HG02981 (cell line): ENCODE data around the gene ARHGAP8.

ENCODE experiments used
- ATAC-seq: cut with Tn5 transposase; IDR thresholded peaks from one replicate; pipeline ENCODE4 v1.9.1; 2021; ENCODE audit warnings: mild to moderate bottlenecking, moderate library complexity; ENCODE audit not compliant: unreplicated experiment

Gene ARHGAP8

DNA sequence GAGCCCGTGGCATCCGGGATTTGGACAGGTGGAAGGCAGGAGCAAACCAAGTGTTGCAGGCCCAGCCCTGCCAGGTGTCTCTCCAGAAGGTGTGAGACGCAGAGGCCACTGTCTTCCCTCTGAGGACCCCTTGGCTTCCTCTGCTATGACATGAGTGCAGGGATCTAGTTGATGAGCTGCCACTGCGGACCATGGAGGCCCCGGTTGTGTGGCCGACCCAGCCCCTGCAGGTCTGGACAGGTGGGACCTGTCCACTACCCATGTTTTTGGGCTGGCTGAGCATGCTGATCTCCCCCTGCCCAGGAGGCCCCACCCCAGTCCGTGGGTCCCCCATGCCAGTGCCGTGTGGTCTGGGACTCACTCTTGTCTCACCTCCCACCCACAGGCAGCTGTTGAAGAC lies 27.5 kb upstream of the ARHGAP8 start:
- no peak for ATAC-seq

- no peak for ATAC-seq
Observed at GRCh38 chr22:44726439-44726838, 25.9 kb upstream of the ARHGAP8 start.

GRCh38 chr22:44727148-44727547 lies 25.2 kb upstream of the ARHGAP8 start:
- no peak for ATAC-seq

DNA sequence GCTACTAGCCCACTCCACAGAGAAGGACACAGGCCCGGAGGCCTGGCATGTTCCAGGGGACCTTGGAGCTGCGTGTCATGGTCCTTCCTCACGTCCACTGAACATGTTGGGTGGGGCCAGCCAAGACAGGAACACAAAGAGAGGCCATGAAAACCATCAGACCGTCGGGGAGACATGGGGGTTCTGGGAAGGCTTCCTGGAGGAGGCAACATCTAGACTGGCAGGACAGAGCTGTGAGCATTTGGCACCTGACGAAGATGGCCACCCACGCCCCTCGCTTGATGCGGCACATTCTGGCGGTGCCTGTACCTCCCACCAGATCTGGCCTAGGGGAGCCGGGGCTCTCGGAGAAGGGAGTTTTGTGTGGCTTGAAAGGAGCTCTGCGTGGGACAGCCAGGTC lies 24.7 kb upstream of the ARHGAP8 start:
- no peak for ATAC-seq

DNA sequence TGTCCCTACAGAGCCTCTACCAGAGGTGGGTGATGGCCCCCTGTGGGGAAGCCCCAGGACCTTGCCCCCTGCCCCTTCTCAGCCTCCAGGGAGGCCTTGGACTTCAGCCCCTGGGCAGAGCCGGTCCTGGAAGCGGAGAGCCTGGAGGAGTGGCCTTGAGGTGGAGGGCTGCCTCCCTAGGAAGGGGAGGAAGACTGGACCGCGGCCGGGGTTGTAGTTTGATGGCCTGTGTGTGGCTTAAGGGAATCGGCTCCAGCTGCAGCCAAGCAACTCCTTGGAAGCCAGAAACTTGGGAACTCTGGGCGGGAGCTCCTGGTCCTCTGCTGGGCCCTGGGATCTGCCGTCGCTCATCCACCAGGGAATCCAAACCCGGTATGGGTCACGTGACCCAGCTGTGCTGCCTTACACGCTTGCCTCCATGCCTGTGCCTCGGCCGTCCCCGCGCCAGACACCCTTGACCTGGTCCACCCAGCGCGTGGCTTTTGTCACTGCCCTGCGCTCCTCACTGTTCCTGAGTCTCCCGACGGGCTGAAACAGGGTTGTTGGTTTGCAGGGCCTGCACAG lies 23.5 kb upstream of the ARHGAP8 start:
- ATAC-seq = no peak

- no peak for ATAC-seq
Observed at GRCh38 chr22:44729391-44730021, 22.9 kb upstream of the ARHGAP8 start.

- no peak for ATAC-seq
Observed at GRCh38 chr22:44730022-44730393, 22.4 kb upstream of the ARHGAP8 start.

DNA sequence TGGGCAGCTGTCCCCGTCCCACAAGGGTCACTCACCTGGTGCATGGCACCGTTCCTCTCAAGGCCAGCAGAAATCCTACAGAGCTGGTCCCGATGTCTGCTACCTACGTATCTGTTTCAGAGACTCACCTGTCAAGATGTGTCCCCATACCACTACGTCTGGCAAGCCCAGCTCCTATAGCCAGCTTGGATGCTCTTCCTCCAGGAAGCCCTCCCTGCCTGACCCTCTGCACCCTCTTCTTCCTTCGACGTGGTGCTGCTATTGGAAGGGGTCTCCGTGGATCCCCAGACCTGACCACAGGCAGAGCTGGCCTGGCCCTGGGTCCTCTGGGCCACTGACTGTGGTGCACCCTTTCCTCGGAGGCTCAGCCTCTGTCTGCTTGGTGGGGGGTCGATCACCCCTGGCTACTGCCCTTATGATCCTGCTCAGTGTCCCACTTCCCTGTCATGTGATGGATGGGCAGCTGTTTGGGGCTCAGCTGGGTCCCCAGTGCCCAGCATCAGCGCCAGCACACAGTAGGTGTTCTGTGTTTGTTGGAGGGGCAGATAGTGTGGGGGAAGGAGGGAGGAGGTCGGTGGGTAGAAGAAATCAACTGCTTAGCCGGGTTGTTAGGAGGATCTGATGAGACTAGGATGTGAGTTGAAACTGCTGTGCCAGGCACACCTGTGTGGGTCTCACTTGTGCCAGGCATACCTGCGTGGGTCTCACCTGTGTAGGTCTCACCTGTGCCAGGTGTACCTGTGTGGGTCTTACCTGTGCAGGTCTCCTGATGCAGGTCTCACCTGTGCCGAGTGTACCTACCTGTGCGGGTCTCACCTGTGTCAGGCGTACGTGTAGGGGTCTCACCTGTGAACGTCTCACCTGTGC lies 21.7 kb upstream of the ARHGAP8 start:
- ATAC-seq = no peak

GRCh38 chr22:44731357-44731970 lies 20.9 kb upstream of the ARHGAP8 start:
- ATAC-seq = no peak

- no peak for ATAC-seq
Observed at GRCh38 chr22:44732017-44732561, 20.3 kb upstream of the ARHGAP8 start.

DNA sequence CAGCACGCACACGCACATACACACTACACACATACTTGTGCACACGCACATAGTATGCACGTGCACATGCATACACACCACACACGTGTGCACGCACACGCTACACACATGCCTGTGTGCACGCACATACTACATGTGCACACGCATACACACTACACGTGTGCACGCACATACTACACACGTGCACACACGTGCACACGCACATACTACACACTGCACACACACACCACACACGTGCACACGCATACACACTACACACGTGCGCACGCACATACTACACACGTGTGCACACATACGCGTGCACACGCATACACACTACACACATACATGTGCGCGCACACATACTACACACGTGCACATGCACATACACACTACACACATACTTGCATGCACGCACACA lies 19.7 kb upstream of the ARHGAP8 start:
- no peak for ATAC-seq

- ATAC-seq = no peak
Observed at GRCh38 chr22:44733426-44734106, 18.8 kb upstream of the ARHGAP8 start.

- no peak for ATAC-seq
Observed at GRCh38 chr22:44734278-44734677, 18.1 kb upstream of the ARHGAP8 start.

DNA sequence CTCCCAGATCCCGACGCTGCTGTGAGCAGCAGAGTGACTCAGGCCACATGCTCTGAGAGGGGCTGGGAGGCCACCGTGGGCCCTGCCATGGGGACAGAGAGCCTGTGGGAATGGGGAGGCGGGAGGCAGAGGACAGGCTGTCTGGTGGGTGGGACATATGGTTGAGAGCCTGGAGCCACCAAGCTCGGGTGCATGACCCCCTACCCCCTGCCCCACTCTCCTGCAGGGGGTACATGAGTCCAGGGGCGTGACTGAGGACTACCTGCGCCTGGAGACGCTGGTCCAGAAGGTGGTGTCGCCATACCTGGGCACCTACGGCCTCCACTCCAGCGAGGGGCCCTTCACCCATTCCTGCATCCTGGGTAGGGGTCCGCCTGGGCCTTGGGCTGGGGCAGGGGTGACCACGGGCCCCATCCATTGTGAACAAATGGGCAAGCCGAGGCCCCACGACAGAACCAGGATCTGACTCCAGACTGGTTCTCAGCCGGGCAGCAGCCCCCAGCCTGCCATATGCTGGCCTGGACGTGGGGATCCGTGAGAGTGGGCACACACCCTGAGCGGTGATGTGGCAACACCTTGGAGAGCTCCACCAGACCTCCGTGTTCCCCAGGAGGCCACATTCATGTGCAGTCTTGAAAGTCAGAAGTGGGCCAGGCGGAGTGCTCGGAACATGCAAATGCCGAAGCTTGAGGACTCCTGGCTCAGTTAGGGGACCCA lies 17.4 kb upstream of the ARHGAP8 start:
- no peak for ATAC-seq

DNA sequence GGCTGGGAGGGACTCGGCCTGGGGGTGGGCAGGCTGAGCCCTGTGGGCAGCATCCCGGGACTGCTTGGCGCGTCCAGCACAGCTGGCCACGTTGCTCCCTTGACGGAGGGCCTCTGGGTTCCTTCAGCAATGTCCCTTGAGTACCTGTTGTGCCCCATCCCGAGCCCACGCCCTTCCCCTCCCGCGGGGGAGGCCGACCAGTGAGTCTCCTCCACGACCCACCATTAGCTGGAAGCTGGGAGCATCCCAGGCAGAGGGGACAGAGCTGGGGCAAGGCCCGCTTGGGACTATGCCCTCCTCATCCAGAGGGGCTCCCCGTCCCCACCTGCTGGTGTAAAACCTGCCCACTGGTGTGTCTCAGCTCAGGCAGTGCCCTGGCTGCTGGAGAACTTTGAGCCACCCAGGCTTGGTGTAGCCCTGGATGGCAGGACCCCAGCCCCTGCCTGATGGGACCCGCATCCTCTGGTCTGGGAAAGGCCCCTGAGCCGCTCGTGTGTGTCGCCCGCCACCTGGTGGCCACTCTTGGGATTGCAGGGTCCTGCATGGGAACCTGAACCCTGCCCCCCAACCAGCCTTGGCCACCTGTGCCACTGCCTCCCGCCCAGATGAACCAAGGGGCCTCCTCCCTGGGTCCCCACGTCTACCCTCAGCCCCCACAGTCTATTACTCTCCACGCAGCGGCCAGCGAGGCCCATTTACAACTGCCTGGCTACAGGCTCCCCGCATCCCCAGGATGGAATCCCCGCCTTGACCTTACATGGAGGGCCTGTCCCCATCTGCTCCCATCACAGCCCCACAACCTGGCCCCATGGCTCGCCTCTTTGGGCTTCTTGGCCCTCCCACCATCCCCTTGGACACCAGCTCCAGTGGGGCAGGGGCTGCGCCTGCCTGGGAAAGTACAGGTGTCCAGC lies 16.6 kb upstream of the ARHGAP8 start:
- no peak for ATAC-seq

- ATAC-seq = no peak
Observed at GRCh38 chr22:44736581-44737405, 15.6 kb upstream of the ARHGAP8 start.

- ATAC-seq = no peak
Observed at GRCh38 chr22:44737406-44738346, 14.7 kb upstream of the ARHGAP8 start.
